BLaER1 (cell line): ENCODE measurements around the gene HSCB.
"Not testable (repeated sequence)": the region's sequence is repeated elsewhere in the genome, so short reads cannot be mapped to it uniquely, and the experiment has no call there.

Experiments used
- H3K27ac ChIP-seq: shearing (Covaris generic); formaldehyde crosslinking; 2 replicates; pipeline ENCODE4 v1.8.1; 2022
- H3K27me3 ChIP-seq: shearing (Covaris generic); formaldehyde crosslinking; 2 replicates; pipeline ENCODE4 v1.8.1; 2022
- H3K36me3 ChIP-seq: shearing (Covaris generic); formaldehyde crosslinking; 2 replicates; pipeline ENCODE4 v1.8.1; 2022
- H3K4me1 ChIP-seq: shearing (Covaris generic); formaldehyde crosslinking; 2 replicates; pipeline ENCODE4 v1.8.1; 2022
- H3K4me2 ChIP-seq: shearing (Covaris generic); formaldehyde crosslinking; 2 replicates; pipeline ENCODE4 v1.8.1; 2022
- H3K4me3 ChIP-seq: shearing (Covaris generic); formaldehyde crosslinking; 2 replicates; pipeline ENCODE4 v1.8.1; 2022
- H3K9ac ChIP-seq: shearing (Covaris generic); formaldehyde crosslinking; 2 replicates; pipeline ENCODE4 v1.8.1; 2022
- H3K9me3 ChIP-seq: shearing (Covaris generic); formaldehyde crosslinking; 2 replicates; pipeline ENCODE4 v1.8.1; 2022
- H4K20me1 ChIP-seq: shearing (Covaris generic); formaldehyde crosslinking; 2 replicates; pipeline ENCODE4 v1.8.1; 2022
- Cebpa-rat ChIP-seq: shearing (Covaris generic); IDR thresholded peaks from 2 replicates; pipeline ENCODE4 v1.8.1; 2022

Gene HSCB

DNA sequence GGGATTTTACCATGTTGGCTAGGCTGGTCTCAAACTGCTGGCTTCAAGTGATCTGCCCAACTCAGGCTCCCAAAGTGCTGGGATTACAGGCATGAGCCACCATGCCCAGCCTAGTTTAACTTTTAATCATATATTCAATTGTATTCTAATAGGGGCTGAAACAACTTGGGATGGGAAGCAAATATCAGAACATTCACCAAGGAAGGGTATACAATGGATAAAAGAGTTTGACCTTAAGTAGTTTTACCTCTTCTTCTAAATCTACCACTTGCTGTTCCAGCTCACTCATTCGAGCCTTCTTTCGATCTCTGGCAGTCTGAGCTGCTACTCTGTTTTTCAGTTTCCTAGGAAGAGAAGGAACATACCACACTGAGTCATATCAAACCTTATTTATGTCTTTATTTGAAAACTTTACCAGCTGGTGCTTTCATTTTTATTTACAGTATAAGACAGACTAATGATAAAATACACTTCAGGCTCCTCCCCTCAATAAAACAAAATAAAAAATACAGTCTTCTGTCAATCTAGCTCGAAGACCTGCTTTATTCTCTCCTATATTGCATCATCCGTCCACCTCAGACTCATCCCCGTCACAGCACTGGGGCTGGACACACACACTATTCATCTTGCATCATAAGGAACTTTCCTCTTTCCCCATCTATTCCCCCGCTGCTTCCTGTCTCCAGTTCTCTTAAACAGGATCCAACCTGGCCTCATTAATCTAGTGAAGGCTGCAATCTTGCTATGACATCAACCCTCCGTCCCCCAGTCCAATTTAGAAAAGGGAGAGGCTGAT is 57.2 kb downstream of the HSCB start:
- H3K27me3 ChIP-seq, result no peaks in the 10 kb centered on the region

DNA sequence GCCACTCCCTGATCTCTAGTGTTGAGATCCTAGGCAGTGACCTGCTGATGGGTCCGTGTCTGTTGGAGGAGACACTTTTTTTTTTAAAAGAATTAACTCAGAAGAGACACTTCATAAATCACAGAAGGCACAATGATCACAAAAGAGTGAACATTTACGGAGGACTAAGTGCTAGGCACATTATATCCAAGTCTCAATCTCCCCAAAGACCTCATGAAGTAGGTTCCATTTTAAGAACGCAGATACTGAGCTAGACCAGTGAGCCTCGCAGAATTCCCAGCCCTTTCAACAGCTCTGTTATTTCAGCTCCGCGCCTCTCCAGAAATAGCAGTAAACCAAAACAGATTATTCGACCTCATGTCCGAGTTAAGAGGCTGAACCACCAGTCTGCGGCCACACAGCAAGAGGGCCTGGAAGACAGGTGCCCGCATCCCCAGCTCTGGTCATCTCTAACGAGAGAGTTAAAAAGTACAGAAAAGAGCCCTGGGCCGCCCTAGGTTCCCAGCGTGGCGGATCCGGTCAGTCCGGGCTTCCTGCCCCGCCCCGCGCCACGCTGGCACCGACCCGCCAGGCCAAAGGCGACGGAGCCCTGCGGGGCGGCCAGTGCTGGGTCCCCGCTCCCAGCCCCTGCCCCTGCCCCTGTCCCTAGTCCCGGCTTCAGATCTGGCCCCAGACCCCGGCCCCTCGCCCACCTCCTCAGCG is 57.9 kb downstream of the HSCB start:
- Histone ChIP-seq H3K4me3 (peak overlapping the region; percentile 97), H3K27me3 (no peaks in the 10 kb centered on the region), H3K4me1 (peaks cover 74% of the 10 kb centered on the region), H3K4me2 (peak overlapping the region; percentile 90), H3K9ac (peak overlapping the region; percentile 100), H3K9me3 (no peaks in the 10 kb centered on the region), H3K36me3 (peaks cover 45% of the 10 kb centered on the region), H4K20me1 (peaks cover 51% of the 10 kb centered on the region), H3K27ac (peak overlapping the region; percentile 99)
- no peak for TF ChIP-seq Cebpa-rat

More for the DNA sequence above, 57.2 kb downstream of the HSCB start:
- Histone ChIP-seq H3K4me2 (peak overlapping the region; percentile 90), H3K9ac (peak overlapping the region; percentile 100), H3K36me3 (peaks cover 53% of the 10 kb centered on the region), H3K27ac (peak overlapping the region; percentile 99), H4K20me1 (peaks cover 59% of the 10 kb centered on the region), H3K9me3 (no peaks in the 10 kb centered on the region), H3K4me3 (peak overlapping the region; percentile 97), H3K4me1 (peaks cover 74% of the 10 kb centered on the region)
- TF ChIP-seq Cebpa-rat, result peak; percentile 71; the same call in 1 of the 2 replicates

DNA sequence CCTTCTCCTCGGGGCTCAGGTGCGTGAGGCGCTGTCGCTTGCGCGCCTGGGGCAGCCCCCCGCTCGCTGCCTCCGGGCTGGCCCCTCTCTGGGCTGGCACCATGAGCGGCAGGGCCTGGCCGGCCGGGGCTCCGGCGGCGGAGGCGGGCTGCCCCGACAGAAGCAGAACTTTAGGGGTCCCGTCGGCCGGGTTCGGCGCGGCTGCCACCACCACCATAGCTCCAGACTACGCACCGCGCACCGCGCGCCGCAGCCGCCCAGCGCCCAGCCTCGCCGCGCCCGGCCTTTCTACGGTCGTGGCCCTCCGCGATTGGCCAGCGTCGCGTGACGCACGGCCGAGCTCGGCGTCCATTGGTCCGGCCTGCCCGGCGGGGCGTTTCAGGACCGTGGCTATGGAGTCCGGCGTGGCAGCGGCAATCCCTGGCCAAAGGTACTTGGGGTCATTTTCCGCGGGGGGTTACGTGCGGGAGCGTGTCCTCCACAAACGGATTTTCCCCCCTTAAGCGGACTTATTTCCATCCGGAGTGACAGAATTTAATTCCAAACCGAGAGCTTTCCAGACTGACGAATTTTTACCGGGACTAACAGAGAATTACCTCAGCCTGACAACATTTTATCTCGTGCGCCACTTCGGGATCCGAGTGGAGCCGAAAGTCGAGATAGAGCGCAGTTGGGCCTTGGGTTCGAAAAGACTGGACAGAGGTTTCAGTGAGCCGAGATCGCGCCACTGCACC is 58.6 kb downstream of the HSCB start, which contains the start of gene XBP1:
XBP1 (minus strand) TSS at position 262 of the 734 bp plus-strand sequence.
- H3K4me3 ChIP-seq, result peak within 1 kb of the TSS; percentile 97
- no peaks in the 10 kb centered on the region for H3K9me3 ChIP-seq
- no peak for TF ChIP-seq Cebpa-rat
- H3K4me2 ChIP-seq, result peak within 1 kb of the TSS; percentile 90
- H3K27me3 ChIP-seq, result no peaks in the 10 kb centered on the region
- H3K4me1 ChIP-seq, result peaks cover 74% of the 10 kb centered on the region
- peaks cover 44% of the 10 kb centered on the region for H4K20me1 ChIP-seq
- peak within 1 kb of the TSS; percentile 99 for H3K27ac ChIP-seq
- H3K9ac ChIP-seq, result peak within 1 kb of the TSS; percentile 100
- H3K36me3 ChIP-seq, result peaks cover 38% of the 10 kb centered on the region

DNA sequence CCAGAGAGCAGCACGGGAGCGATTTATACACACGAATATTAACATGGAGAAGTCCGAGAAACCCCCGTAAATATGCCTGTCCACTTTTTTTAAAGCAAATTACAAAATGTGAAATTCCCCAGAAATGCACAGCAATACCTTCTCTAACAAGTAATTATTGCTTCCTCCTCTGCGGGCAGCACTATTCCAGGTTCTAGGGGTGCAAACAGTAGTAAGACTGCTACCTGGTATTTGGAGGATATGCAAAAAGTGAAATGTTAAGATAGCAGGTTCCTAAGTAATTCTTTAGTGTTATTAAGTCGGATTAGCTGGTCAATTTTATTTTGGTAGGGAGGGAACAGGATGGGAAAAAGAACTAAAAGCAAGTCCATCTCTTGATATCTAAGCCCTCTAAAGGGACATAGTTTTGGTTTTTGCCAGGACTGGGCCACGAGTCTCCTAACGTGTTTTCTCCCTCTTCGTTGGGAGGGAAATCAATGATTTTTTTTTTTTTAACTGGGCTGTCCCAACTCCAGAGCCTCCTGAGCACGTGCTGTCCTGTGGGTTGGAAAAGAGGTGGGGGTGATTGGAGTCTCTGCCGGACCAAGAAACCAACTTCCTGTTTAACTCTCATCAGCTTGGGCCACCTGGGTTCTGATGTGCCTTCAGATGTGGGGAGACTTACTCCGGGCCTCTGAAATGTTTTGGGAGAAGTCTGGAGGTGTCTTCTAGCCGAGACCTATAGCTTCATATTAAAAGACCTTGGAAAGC is 60.2 kb downstream of the HSCB start:
- Histone ChIP-seq H4K20me1 (peaks cover 29% of the 10 kb centered on the region), H3K4me3 (peak overlapping the region; percentile 97), H3K4me2 (peak overlapping the region; percentile 90), H3K4me1 (peaks cover 71% of the 10 kb centered on the region), H3K9ac (peak overlapping the region; percentile 100), H3K36me3 (peaks cover 23% of the 10 kb centered on the region), H3K27ac (peak overlapping the region; percentile 99), H3K27me3 (no peaks in the 10 kb centered on the region), H3K9me3 (no peaks in the 10 kb centered on the region)
- no peak for TF ChIP-seq Cebpa-rat

DNA sequence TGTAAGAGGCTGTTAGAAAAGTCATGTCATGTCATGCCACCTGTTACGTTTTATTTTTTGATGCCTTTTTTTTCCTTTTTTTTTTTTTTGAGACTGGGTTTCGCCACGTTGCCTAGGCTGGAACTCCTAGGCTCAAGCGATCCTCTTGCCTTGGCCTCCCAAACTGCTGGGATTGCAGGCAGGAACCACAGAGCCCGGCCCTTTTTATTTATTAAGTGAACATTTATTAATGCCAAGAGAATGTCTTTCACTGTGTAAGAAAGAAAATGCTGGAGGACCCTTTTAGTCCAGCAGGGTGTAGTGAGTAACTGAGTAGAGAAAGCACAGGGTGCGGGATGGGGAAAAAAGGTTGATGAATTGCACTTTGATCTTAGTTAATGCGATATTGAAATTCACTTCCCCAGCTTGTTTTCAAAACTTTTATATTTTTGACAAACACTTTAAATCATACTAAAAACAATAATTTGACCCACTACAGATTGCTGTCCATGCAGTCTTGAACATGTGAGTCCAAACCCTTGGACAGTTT is 60.8 kb downstream of the HSCB start:
- H3K9ac ChIP-seq, result peak overlapping the region; percentile 100
- peaks cover 22% of the 10 kb centered on the region for H4K20me1 ChIP-seq
- peak overlapping the region; percentile 99 for H3K27ac ChIP-seq
- peak overlapping the region; percentile 90 for H3K4me2 ChIP-seq
- peaks cover 16% of the 10 kb centered on the region for H3K36me3 ChIP-seq
- TF ChIP-seq Cebpa-rat, result no peak
- H3K27me3 ChIP-seq, result no peaks in the 10 kb centered on the region
- H3K9me3 ChIP-seq, result no peaks in the 10 kb centered on the region
- peak overlapping the region; percentile 97 for H3K4me3 ChIP-seq
- H3K4me1 ChIP-seq, result peaks cover 68% of the 10 kb centered on the region

DNA sequence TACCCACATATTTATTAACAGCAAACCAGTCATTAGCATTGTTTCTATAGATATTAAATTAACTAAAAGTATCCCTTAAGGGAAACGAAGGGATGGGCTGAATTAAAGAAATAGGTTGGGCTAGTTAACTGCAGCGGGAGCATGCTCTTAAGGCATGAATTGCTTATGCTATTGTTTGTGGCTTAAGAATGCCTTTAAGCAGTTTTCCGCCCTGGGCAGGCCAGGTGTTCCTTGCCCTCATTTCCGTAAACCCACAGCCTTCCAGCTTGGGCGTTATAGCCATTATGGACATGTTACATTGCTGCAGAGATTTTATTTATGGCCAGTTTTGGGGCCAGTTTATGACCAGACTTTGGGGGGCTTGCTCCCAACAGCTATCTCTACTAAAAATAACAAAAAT is 63.6 kb downstream of the HSCB start:
- not testable (repeated sequence) for H3K4me3 ChIP-seq, H4K20me1 ChIP-seq, H3K9me3 ChIP-seq, H3K27me3 ChIP-seq, H3K36me3 ChIP-seq
- Histone ChIP-seq H3K9ac (peak overlapping the region; percentile 12; the same call in 1 of the 2 replicates), H3K27ac (peak overlapping the region; percentile 99), H3K4me1 (peaks cover 88% of the 10 kb centered on the region), H3K4me2 (peak overlapping the region; percentile 90)
